GM06990 (cell line): ENCODE data around the gene LKAAEAR1.

Experiments
- DNase-seq: peaks from one replicate; pipeline ENCODE4 v3.0.0-alpha.2; 2011; ENCODE audit not compliant: insufficient read length; ENCODE audit errors: extremely low read depth
- H3K27me3 ChIP-seq: replicated peaks from 2 replicates; pipeline ENCODE4 v1.6.0; 2011; ENCODE audit warnings: low read length; ENCODE audit not compliant: control insufficient read depth, insufficient read depth
- H3K36me3 ChIP-seq: 2 replicates; pipeline ENCODE4 v1.5.1; 2011; ENCODE audit warnings: low read length; ENCODE audit not compliant: control insufficient read depth, insufficient read depth
- H3K4me3 ChIP-seq: replicated peaks from 2 replicates; pipeline ENCODE4 v1.5.1; 2011; ENCODE audit warnings: low read depth, mild to moderate bottlenecking, control low read depth, low read length
- CTCF ChIP-seq: IDR thresholded peaks from 2 replicates; pipeline ENCODE4 v1.5.1; 2011; ENCODE audit warnings: low read length, control low read depth, mild to moderate bottlenecking, inconsistent platforms; ENCODE audit not compliant: insufficient read depth, poor library complexity, severe bottlenecking

Gene LKAAEAR1

DNA sequence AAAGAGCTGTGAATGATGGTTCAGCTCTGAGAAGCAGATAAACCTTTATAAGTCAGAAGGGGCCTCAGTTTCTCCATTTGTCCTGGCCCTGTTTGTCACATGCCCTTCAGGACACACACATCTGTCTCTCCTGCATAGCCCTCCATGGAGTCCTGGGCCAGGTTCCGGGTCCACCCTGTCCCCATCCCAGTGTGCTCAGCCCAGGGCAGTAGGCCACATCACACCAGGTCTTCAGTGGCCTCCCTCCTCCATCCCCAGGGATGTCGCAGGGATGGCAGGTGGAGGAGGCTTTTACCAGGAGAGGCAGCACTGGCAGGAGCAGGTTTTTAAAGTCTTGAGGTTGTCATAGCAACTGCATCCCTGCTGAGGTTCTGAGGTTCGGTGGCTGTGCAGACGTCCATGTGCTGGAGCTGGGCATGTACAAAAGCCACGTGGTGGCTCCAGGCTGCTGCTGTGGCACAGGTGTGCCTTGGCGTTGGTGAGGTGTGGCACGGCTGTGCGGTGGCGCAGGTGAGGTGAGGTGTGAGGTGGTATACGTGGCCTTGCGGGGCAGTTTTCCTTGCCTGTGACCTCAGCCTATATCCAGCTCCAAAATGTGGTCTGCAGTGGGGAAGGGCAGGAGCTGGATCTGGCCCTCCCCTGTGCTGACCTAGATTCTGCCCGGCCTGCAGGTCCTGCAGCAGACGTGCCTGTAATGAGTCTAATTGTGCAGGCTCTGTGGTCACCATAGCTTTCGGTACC lies 31.1 kb upstream of the LKAAEAR1 start:
- Histone ChIP-seq H3K27me3 (no peaks in the 10 kb centered on the region; the same call in 1 of the 2 replicates), H3K4me3 (no peak overlapping the region), H3K36me3 (no peaks in the 10 kb centered on the region)
- DNase-seq, result no peak
- TF ChIP-seq CTCF, result no peak

DNA sequence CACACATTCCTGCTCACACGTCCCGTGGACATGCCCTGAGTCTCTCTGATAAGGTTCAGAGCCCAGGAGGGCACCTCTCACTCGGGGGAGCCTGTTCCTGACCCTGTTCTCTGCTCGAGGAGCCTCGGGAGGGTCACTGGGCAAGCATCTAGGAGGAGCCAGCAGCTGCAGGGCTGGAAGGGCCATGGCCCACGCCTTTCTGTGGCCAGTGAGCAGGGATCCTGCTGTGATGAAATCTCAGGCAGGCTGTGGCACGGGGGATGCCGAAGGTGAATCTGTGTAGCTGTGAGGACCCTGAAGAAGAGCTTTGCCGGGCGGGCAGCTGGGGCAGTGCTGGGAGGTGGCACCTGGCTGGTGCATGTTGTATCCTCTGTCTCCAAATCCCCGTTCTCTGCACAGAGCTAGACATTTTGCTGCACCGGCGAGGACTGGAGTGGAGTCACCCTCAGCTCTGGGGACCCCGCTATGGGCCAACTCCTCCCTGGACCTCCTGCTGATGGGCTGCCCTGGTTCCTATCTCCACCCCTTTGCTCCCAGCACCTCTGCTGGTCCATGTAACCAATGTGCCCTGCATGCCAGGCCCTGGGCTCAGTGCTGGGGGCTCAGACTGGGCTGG lies 30.3 kb upstream of the LKAAEAR1 start:
- H3K36me3 ChIP-seq, result no peaks in the 10 kb centered on the region
- no peak for TF ChIP-seq CTCF
- no peak for DNase-seq
- H3K4me3 ChIP-seq, result no peak overlapping the region
- H3K27me3 ChIP-seq, result no peaks in the 10 kb centered on the region; the same call in 1 of the 2 replicates

DNA sequence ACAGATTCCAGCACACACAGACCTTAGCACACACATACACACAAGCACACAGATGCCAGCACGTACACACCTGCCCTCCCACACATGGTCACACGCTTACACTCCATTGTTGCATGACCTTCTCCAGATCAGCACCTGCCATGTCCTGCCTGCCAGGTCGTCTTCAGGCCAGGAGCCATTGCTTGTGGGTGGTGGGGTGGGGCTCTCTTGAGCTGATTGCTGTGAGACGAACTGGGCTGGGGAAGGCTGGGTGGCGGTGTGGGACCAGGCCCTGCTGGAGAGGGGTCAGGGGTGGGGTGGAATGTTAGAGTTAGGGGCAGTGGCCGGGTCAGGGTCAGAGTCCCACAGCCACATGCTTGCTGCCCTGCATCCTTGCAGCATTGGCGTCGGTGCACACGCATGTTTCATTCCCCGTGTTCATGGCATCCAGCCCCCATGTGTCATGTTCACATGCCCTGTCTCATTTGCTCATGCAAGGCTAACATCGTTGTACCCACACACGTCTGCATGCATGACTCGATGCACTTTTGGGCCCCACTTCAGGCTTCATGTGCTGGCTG lies 29.7 kb upstream of the LKAAEAR1 start:
- no peak for DNase-seq
- no peak overlapping the region for H3K4me3 ChIP-seq
- H3K27me3 ChIP-seq, result no peaks in the 10 kb centered on the region; the same call in 1 of the 2 replicates
- no peaks in the 10 kb centered on the region for H3K36me3 ChIP-seq
- no peak for TF ChIP-seq CTCF

DNA sequence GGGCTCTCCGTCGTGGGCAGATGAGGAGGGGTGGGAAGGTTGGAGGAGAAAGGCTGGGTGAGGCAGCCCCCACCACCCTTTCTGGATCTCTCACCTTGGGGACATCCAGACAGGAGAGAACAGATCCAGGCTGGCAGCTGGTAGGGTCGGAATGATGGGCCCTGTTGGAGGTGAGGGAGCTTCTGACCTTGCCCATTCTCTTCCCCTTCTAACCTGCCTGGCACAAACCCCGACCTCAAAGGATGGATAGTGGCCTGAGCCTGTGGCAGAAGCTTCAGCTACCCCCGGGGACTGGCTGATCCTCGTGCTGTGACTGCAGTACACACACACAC lies 29.2 kb upstream of the LKAAEAR1 start:
- DNase-seq, result no peak
- TF ChIP-seq CTCF, result no peak
- Histone ChIP-seq H3K36me3 (no peaks in the 10 kb centered on the region), H3K27me3 (no peaks in the 10 kb centered on the region; the same call in 1 of the 2 replicates), H3K4me3 (no peak overlapping the region)

DNA sequence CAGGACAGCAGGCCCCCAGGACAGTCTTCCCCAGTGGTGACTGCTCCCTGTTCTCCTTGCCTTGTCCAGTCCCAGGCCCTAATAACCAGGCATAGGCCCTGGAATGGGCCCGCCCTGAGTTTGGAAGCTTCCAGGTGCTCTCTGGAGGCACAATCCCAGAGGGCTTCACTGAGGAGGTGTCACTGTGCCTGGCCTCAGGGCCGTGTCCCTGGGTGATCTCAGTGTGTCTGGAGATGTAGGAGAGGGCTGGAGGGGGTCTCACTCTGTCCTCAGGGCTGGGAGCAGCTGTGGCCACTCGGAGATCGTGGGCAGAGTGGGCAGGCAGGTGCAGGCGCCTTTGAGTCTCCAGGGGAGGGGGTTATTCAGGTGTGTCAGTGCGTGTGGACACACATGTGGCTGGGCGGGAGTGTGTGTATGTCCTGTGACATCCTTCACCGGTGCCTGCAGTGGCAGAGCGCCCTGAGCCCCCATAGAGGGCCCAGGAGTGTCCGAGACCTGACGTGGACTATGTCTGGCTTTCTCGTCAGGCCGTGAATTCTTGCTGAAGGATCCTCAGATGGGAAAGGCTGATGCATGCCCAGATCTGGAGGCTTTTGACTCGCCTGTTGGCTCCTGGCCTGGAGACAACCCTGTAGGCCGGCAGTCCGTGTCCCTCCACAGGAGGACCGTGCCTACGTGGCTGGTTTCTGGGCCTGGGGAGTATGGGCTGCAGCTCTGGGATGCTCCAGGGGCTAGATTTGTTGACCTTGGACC lies 28.7 kb upstream of the LKAAEAR1 start:
- Histone ChIP-seq H3K4me3 (no peak overlapping the region), H3K36me3 (no peaks in the 10 kb centered on the region), H3K27me3 (no peaks in the 10 kb centered on the region; the same call in 1 of the 2 replicates)
- no peak for DNase-seq
- TF ChIP-seq CTCF, result no peak
